SIG-M5 treated with dmso at 0.1 percent for 504 hours (cell line): ENCODE measurements around the gene RSPH9.
"Not testable (repeated sequence)": the region's sequence is repeated elsewhere in the genome, so short reads cannot be mapped to it uniquely, and the experiment has no call there.

ENCODE experiments used
- DNase-seq: peaks from one replicate; lab custom pipeline; 2025; ENCODE audit not compliant: unreplicated experiment; lab: John Stamatoyannopoulos, UW

Gene RSPH9

GRCh38 chr6:43628393-43629103 is 16.3 kb upstream of the RSPH9 start:
- DNase-seq, result peak; percentile 37

GRCh38 chr6:43629104-43629504 is 15.7 kb upstream of the RSPH9 start, which contains the start of gene GTPBP2:
Gene GTPBP2 (minus strand): TSS chr6:43629264. CDS start chr6:43629162, 102 bp downstream.
- DNase-seq, result peak; percentile 96

GRCh38 chr6:43629505-43630300 is 15.1 kb upstream of the RSPH9 start:
- peak; percentile 98 for DNase-seq

- DNase-seq, result no peak
Measured at GRCh38 chr6:43630980-43631619, 13.7 kb upstream of the RSPH9 start.

- DNase-seq, result not testable (repeated sequence)
Measured at GRCh38 chr6:43633002-43633401, 11.8 kb upstream of the RSPH9 start.

GRCh38 chr6:43634702-43635303 is 10.0 kb upstream of the RSPH9 start:
- no peak for DNase-seq

GRCh38 chr6:43635387-43636307 is 9.2 kb upstream of the RSPH9 start, which contains the start of gene MAD2L1BP:
Gene MAD2L1BP (plus strand): TSS chr6:43635840. CDS start chr6:43635876, 36 bp downstream.
- DNase-seq, result peak; percentile 75

- no peak for DNase-seq
Measured at GRCh38 chr6:43636308-43636659, 8.6 kb upstream of the RSPH9 start.

- no peak for DNase-seq
Measured at GRCh38 chr6:43639984-43640800, 4.6 kb upstream of the RSPH9 start.

- DNase-seq, result no peak
Measured at GRCh38 chr6:43645613-43645964, 753 bp downstream of the RSPH9 start.

GRCh38 chr6:43647613-43648012 is 2.8 kb downstream of the RSPH9 start:
- DNase-seq, result no peak

- DNase-seq, result no peak
Measured at GRCh38 chr6:43648248-43648647, 3.4 kb downstream of the RSPH9 start.

- not testable (repeated sequence) for DNase-seq
Measured at GRCh38 chr6:43652822-43653221, 8.0 kb downstream of the RSPH9 start.

GRCh38 chr6:43657221-43657802 is 12.5 kb downstream of the RSPH9 start:
- DNase-seq, result no peak

GRCh38 chr6:43658161-43658560 is 13.3 kb downstream of the RSPH9 start:
- no peak for DNase-seq

GRCh38 chr6:43662948-43663347 is 18.1 kb downstream of the RSPH9 start:
- DNase-seq, result not testable (repeated sequence)

GRCh38 chr6:43665376-43665775 is 20.5 kb downstream of the RSPH9 start:
- DNase-seq, result no peak

- DNase-seq, result no peak
Measured at GRCh38 chr6:43666196-43666920, 21.5 kb downstream of the RSPH9 start.
